ENCODE data around the gene PHKB. TPM values are rescaled to one million over a fixed set of nuclear protein-coding genes. Genes with fewer than 3 reads are reported as not detected.

The PHKB gene
- total RNA-seq, 4 donors from 2014 or later: 110 to 198 (median 168) TPM

- TF ChIP-seq POLR2A (IDR thresholded peaks at IDR 0.05) (no peak), CTCF (IDR thresholded peaks at IDR 0.05) (no peak)
- Histone ChIP-seq H3K27ac (no peak overlapping the region), H3K4me1 (no peaks in the 10 kb centered on the region), H3K36me3 (no peaks in the 10 kb centered on the region), H3K9me3 (no peaks in the 10 kb centered on the region), H3K27me3 (no peaks in the 10 kb centered on the region), H3K4me3 (replicated peaks in 1 of 3) (no peak overlapping the region)
- DNase-seq: no peak
- WGBS, 2 donors: 91 to 93% methylated on average over 3 of the region's 3 CpGs
- intact Hi-C loops (cut with DNase I): no loop called here
Measured at GRCh38 chr16:47617732-47618131, 156.6 kb downstream of the PHKB start.

- H3K27ac ChIP-seq: no peak overlapping the region
- DNase-seq: no peak
- H3K9me3 ChIP-seq: no peaks in the 10 kb centered on the region
- no peaks in the 10 kb centered on the region for H3K4me1 ChIP-seq
- TF ChIP-seq POLR2A (IDR thresholded peaks at IDR 0.05) (no peak), CTCF (IDR thresholded peaks at IDR 0.05) (no peak)
- 91 to 100% methylated on average over 1 of the region's 1 CpG for WGBS, 2 donors
- no peak overlapping the region for H3K4me3 ChIP-seq (replicated peaks in 1 of 3)
- intact Hi-C loops (cut with DNase I): no loop called here
- H3K36me3 ChIP-seq: no peaks in the 10 kb centered on the region
- no peaks in the 10 kb centered on the region for H3K27me3 ChIP-seq
Measured at GRCh38 chr16:47622451-47623176, 161.5 kb downstream of the PHKB start.

- Histone ChIP-seq H3K4me1 (no peaks in the 10 kb centered on the region), H3K36me3 (no peaks in the 10 kb centered on the region), H3K27me3 (no peaks in the 10 kb centered on the region), H3K4me3 (replicated peaks in 1 of 3) (no peak overlapping the region), H3K27ac (no peak overlapping the region), H3K9me3 (no peaks in the 10 kb centered on the region)
- TF ChIP-seq CTCF (IDR thresholded peaks at IDR 0.05) (no peak), POLR2A (IDR thresholded peaks at IDR 0.05) (no peak)
- WGBS, 2 donors: 98 to 100% methylated on average over 1 of the region's 1 CpG
- DNase-seq: no peak
- intact Hi-C loops (cut with DNase I): no loop called here
Measured at GRCh38 chr16:47624563-47624962, 163.4 kb downstream of the PHKB start.

GRCh38 chr16:47625115-47625567, 164.0 kb downstream of the PHKB start:
- H3K9me3 ChIP-seq: no peaks in the 10 kb centered on the region
- no peak overlapping the region for H3K27ac ChIP-seq
- intact Hi-C loops (cut with DNase I): no loop called here
- H3K4me3 ChIP-seq (replicated peaks in 1 of 3): no peak overlapping the region
- H3K36me3 ChIP-seq: no peaks in the 10 kb centered on the region
- no peaks in the 10 kb centered on the region for H3K4me1 ChIP-seq
- no peak for DNase-seq
- TF ChIP-seq POLR2A (IDR thresholded peaks at IDR 0.05): no peak
- no peak for TF ChIP-seq CTCF (IDR thresholded peaks at IDR 0.05)
- WGBS, 2 donors: 98 to 100% methylated on average over 1 of the region's 1 CpG
- no peaks in the 10 kb centered on the region for H3K27me3 ChIP-seq

DNA sequence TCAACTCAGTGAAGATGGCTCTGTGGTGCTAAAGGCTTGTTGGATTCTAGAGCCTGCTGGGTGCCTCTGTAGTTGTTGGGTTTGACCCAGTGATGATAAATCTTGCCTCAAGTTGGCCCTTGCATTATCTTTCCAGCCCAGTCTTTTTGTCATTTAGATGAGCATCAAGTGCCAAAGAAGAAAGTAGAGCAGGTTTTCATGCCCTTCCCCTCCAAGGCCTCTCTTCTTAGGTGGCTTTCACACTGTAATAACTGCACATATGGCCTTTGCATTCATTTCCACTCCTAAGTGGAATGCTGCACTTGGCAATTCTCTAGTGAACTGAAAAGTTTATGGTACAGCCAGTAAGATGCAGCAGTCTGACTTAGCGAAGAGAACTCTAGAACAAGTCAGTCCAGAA, 165.1 kb downstream of the PHKB start:
- no peak overlapping the region for H3K4me3 ChIP-seq (replicated peaks in 1 of 3)
- no peak for TF ChIP-seq POLR2A (IDR thresholded peaks at IDR 0.05)
- TF ChIP-seq CTCF (IDR thresholded peaks at IDR 0.05): no peak
- intact Hi-C loops (cut with DNase I): no loop called here
- 96 to 100% methylated on average over 1 of the region's 1 CpG for WGBS, 2 donors
- no peak overlapping the region for H3K27ac ChIP-seq
- no peaks in the 10 kb centered on the region for H3K9me3 ChIP-seq
- no peak for DNase-seq
- no peaks in the 10 kb centered on the region for H3K27me3 ChIP-seq
- H3K36me3 ChIP-seq: no peaks in the 10 kb centered on the region
- no peaks in the 10 kb centered on the region for H3K4me1 ChIP-seq

Data from thyroid gland (tissue), 4 donors.